ENCODE measurements around the gene GALNT2.

GALNT2 gene

DNA sequence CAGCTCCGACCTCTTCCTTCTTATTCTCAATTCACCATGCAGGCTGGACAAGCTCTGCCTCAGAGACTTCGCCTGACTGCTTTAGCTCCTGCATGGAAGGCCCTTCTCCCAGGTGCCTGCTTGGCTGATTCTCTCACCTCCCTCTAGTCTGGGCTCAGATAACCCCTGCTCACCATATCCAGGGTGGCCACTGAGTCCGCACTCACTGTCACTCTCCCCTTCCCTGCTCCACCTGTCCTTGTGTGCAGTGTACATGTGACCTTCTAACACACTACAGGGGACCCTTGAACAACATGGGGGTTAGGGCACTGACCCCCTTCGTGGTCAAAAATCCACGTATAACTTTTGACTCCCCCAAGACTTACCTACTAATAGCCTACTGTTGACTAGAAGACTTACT lies 14.4 kb upstream of the GALNT2 start:
- TF ChIP-seq, protein P1, sequence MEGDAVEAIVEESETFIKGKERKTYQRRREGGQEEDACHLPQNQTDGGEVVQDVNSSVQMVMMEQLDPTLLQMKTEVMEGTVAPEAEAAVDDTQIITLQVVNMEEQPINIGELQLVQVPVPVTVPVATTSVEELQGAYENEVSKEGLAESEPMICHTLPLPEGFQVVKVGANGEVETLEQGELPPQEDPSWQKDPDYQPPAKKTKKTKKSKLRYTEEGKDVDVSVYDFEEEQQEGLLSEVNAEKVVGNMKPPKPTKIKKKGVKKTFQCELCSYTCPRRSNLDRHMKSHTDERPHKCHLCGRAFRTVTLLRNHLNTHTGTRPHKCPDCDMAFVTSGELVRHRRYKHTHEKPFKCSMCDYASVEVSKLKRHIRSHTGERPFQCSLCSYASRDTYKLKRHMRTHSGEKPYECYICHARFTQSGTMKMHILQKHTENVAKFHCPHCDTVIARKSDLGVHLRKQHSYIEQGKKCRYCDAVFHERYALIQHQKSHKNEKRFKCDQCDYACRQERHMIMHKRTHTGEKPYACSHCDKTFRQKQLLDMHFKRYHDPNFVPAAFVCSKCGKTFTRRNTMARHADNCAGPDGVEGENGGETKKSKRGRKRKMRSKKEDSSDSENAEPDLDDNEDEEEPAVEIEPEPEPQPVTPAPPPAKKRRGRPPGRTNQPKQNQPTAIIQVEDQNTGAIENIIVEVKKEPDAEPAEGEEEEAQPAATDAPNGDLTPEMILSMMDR (conservative IDR thresholded peaks at IDR 0.05) = no peak
- H3K27ac ChIP-seq = no peak overlapping the region

DNA sequence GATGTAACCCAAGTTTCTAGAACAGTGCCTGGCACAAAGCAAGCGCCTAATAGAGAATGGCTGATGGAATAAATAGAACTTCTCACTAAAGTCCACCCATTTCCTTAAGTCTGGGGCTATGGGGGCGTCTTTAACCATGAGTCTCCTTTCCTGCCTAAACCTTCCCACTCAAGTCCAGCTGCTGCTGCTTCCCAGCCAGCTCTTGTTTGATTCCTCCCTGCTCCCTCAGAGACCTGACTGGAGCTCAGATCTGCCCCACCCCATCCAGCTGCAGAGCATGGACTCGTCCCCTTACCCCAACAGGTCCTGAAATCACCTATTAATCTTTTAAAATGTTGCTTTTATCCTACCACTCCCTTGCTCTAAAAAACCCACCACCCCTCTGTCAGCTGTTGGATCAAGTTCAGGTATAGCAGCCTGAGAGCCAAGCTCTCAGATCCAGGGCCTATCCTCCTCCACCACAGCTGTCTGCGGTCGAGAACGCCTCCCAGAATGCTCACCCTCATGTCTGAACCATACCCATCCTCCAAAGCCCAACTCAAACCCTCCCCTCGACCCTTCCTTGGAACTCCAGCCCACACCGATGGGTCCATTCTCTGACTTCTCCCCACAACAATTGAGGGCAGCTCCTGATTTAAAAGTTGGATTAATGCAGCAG lies 12.8 kb upstream of the GALNT2 start:
- H3K27ac ChIP-seq = no peak overlapping the region
- TF ChIP-seq, protein P1 (conservative IDR thresholded peaks at IDR 0.05) = no peak

DNA sequence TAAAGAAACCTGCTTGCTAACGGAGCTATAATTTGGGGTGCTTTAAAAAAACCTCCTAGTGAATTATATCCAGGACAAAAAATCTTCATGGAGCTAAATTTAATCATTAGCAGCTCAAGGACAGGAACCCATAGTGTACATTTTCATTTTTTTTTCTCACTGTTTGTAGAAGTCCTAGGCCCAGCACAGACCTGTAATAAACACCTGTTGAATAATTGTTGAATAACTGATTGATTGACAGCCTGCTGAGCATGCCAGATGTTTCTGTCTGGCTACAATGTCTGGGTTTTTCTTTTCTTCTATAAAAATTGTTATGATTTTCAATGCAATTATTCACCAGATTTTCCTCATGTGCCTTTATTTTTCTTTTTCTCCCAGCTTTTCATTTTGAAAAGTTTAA lies 10.9 kb upstream of the GALNT2 start:
- TF ChIP-seq, protein P1 (conservative IDR thresholded peaks at IDR 0.05) = no peak
- no peak overlapping the region for H3K27ac ChIP-seq

DNA sequence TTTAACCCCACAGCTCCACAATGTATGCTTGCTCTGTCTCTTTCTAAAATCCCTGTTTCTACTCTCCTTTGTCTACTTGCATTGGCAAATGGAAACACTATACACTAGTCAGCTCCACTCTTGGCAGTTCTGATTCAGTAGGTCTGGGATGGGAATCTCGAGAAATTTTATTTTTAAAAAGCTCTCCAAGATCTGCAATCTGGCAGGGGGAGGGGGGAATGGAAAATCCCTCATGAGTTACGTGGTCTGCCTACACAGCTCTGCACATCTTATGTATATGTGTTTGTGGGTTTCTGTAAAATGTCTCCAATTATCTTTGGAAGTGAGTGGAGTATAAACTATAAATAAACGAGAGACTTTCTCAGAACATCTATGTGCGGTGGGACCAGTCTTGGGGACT lies 9.9 kb upstream of the GALNT2 start:
- no peak overlapping the region for H3K27ac ChIP-seq
- TF ChIP-seq, protein P1 (conservative IDR thresholded peaks at IDR 0.05) = no peak

DNA sequence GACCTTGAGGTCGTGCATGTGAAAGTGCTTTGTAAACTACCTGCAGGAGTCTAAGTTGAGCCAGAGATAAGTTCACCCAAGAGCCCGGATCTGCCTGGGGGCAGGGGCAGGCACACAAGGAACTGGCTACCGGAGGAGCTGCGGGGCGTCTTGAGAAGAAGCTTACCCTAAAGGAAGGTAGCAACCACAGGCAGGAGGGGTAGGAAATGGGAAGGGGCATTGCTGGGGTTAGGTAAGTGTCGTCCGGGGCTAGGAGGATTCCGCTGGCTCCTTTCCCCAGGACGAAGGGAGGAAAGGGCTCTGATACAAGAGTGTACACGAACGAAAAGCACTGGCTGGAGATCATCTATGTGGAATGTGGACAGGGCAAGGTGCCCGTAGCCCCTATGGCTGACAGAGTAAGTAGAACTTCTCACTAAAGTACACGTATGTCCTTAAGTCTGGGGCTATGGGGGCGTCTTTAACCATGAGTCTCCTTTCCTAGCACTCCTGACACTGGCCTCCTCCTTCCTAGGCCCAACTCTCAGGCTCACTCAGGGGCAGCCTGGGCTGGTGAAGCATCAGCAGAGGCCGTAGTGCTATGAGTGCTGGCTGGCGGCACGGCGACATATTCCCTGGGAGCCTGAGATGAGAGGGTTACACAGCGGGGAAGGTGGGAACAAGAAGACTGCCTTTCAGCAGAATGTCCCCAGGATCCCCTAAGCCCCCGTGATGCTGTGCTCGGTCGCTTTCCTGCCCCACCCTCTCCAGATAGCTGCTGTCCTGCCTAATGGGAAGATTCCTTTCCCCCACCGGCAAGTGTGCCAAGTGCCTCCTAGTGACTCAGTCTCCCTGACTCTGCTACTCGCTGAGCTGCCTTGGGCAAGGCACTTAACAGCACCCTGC lies 9.1 kb upstream of the GALNT2 start:
- TF ChIP-seq, protein P1 (conservative IDR thresholded peaks at IDR 0.05) = no peak
- H3K27ac ChIP-seq = no peak overlapping the region

DNA sequence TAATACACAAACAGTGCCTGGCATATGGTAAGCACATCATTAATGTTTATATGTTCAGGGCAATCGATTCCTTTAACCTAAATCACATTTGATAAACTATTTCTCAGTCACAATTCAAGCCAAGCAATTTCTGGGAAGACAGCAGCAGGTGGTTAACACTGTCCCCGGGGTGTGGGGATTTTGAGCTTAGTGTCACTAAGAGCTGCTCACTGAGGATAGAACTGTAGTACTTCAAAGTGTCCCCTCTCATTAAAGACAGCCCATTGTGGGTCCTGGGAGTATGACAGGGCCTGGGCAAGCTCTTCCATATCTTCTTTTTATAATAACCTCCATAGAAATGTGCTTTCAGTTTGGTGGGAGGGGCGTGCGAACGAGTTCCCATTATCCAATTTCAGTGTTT lies 8.4 kb upstream of the GALNT2 start:
- TF ChIP-seq, protein P1 (conservative IDR thresholded peaks at IDR 0.05) = no peak

DNA sequence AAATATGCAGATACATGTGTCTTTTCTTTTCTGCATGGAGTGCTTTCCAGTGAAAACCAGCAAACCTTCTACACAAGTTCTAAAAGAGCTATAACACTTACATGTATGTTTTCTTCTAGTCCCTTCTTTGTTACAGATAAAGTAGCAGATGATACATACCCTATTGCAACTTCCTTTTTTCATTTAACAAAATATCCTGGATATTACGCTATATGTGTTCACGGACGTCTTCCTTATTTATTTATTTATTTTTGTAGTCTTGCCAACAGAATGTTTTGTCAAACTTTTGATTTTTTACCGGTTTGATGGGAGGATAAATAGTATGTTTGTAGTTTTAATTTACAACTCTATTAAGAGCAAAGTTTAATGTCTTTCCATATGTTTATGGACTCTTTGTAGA lies 5.2 kb upstream of the GALNT2 start:
- no peak overlapping the region for H3K27ac ChIP-seq
- TF ChIP-seq, protein P1 (conservative IDR thresholded peaks at IDR 0.05) = no peak

More for the DNA sequence above, 8.4 kb upstream of the GALNT2 start:
- H3K27ac ChIP-seq = no peak overlapping the region
